Stomach (tissue), 9 donors: ENCODE measurements around the gene SMARCA4. TPM values are rescaled to one million over a fixed set of nuclear protein-coding genes. Genes with fewer than 3 reads are reported as not detected.

Source experiments
- DNase-seq, 2 donors: peaks; one replicate each; pipeline versions ENCODE4 v3.0.0 to v3.0.0-alpha.2; 2013 to 2019
- H3K27ac ChIP-seq, 5 donors: fragments of 200-600 bp in 4 of 5; sonication (generic) in 4 of 5; one replicate each; pipeline ENCODE4 v1.5.1; 2013 to 2019; ENCODE audit warnings: mild to moderate bottlenecking in 1 of 5, moderate library complexity in 1 of 5
- H3K27me3 ChIP-seq, 3 donors: fragments of 200-600 bp; sonication (generic); one replicate each; pipeline ENCODE4 v1.5.1; 2017 to 2019; ENCODE audit warnings: mixed run types in 1 of 3
- H3K36me3 ChIP-seq, 4 donors: fragments of 200-600 bp; sonication (generic); 1 replicate in 3 of 4; 2 replicates in 1 of 4; pipeline ENCODE4 v1.5.1; 2016 to 2019
- H3K4me1 ChIP-seq, 4 donors: fragments of 200-600 bp; sonication (generic); one replicate each; pipeline ENCODE4 v1.5.1; 2016 to 2019
- H3K4me3 ChIP-seq, 4 donors: fragments of 200-600 bp; sonication (generic) in 3 of 4; one replicate each; pipeline ENCODE4 v1.5.1; 2016 to 2019; ENCODE audit warnings: mild to moderate bottlenecking in 1 of 4
- H3K9me3 ChIP-seq, 4 donors: fragments of 200-600 bp; sonication (generic); one replicate each; pipeline ENCODE4 v1.5.1; 2016 to 2019
- CTCF ChIP-seq, 7 experiments: fragments of 450-650 bp in 4 of 7; fragments of 200-600 bp in 3 of 7; sonication (generic) in 3 of 7; IDR thresholded peaks; one replicate each; pipeline ENCODE4 v1.5.1; 2016 to 2019; ENCODE audit warnings: antibody characterized with exemption in 7 of 7, control low read depth in 2 of 7, mild to moderate bottlenecking in 1 of 7
- EP300 ChIP-seq: sonication (generic); formaldehyde crosslinking; IDR thresholded peaks from one replicate; pipeline ENCODE4 v1.6.1; 2017; ENCODE audit warnings: antibody characterized with exemption
- POLR2A ChIP-seq, 4 donors: fragments of 450-650 bp; IDR thresholded peaks; one replicate each; pipeline ENCODE4 v1.6.1; 2016; ENCODE audit warnings: antibody characterized with exemption in 4 of 4, control low read depth in 2 of 4, mild to moderate bottlenecking in 1 of 4, moderate library complexity in 1 of 4
- POLR2AphosphoS5 ChIP-seq, 3 donors: sonication (generic); formaldehyde crosslinking; IDR thresholded peaks; one replicate each; pipeline ENCODE4 v1.6.1; 2016; ENCODE audit warnings: antibody characterized with exemption in 3 of 3
- WGBS, 5 donors: extraction: QIAGEN DNeasy Blood & Tissue Kit in 3 of 5; methylation state at CpG; one replicate each; pipeline versions ENCODE4 v1.1.5 to v1.1.7; 2013 to 2018; 5-methylcytosine and 5-hydroxymethylcytosine counted together
- intact Hi-C: fragments of 100-400 bp; cut with DNase I; formaldehyde crosslinking; loops from one replicate; pipeline ENCODE4 v1.15.1; 2023; ENCODE audit warnings: low total_unique reads
- polyA plus RNA-seq, 3 donors: library from polyadenylated mRNA; stranded (reverse); fragments of 200-250 nt; gene quantifications; one replicate each; pipeline ENCODE4 v1.2.3, GENCODE V29; 2013
- total RNA-seq, 5 donors: library from RNA; depleted of rRNA; stranded (reverse); fragments of >200 nt; gene quantifications; one replicate each; pipeline versions ENCODE4 v1.1.0 to v1.2.3, GENCODE V29; 2014 to 2016
- donor health status: healthy with polysubstance abuse.
- donor health status: Bipolar disorder and iron deficiency.
- donor health status: healthy.

Gene SMARCA4
- total and polyA plus RNA-seq, 8 donors = 28.6 to 158 (median 60.9) TPM

- WGBS, 5 donors = 77 to 82% (median 80%) methylated on average over 30 to 33 of the region's 33 CpGs
- intact Hi-C loops = loop anchor here (10.0 kb wide), 1 partner anchor 47 kb away; the partner anchor contains the start of gene CARM1
These were observed 38.8 kb upstream of the SMARCA4 start for GRCh38 chr19:10921910-10922637.

GRCh38 chr19:10922638-10923014, 38.2 kb upstream of the SMARCA4 start:
- Histone ChIP-seq H3K27me3 (no peaks in the 10 kb centered on the region), H3K36me3 (peaks cover 45 to 81% (median 80%) of the 10 kb centered on the region in 4 donors), H3K4me3 (no peak overlapping the region), H3K4me1 (peaks cover 6 to 12% (median 7%) of the 10 kb centered on the region in 4 donors), H3K27ac (no peak overlapping the region), H3K9me3 (no peaks in the 10 kb centered on the region)
- 82 to 92% (median 88%) methylated on average over 13 of the region's 13 CpGs for WGBS, 5 donors
- no peak for DNase-seq
- TF ChIP-seq POLR2AphosphoS5 (IDR thresholded peaks at IDR 0.05) = no peak
- no peak for TF ChIP-seq EP300
- no peak for TF ChIP-seq CTCF (IDR thresholded peaks at IDR 0.05)
- TF ChIP-seq POLR2A (IDR thresholded peaks at IDR 0.05) = no peak
- intact Hi-C loops = loop anchor here (10.0 kb wide), 1 partner anchor 48 kb away; the partner anchor contains the start of gene CARM1

More at GRCh38 chr19:10921910-10922637, 38.8 kb upstream of the SMARCA4 start:
- TF ChIP-seq CTCF (IDR thresholded peaks at IDR 0.05) = no peak
- TF ChIP-seq POLR2AphosphoS5 (IDR thresholded peaks at IDR 0.05) = no peak
- TF ChIP-seq POLR2A (IDR thresholded peaks at IDR 0.05) = no peak
- no peak for TF ChIP-seq EP300
- Histone ChIP-seq H3K27me3 (no peaks in the 10 kb centered on the region), H3K4me1 (peaks cover under 1 to 6% (median 1%) of the 10 kb centered on the region in 4 donors), H3K9me3 (no peaks in the 10 kb centered on the region), H3K4me3 (no peak overlapping the region), H3K36me3 (peaks cover 45 to 86% (median 83%) of the 10 kb centered on the region in 4 donors), H3K27ac (no peak overlapping the region)
- no peak for DNase-seq

GRCh38 chr19:10923260-10924112, 37.3 kb upstream of the SMARCA4 start:
- 88 to 100% (median 92%) methylated on average over 1 to 29 of the region's 29 CpGs for WGBS, 5 donors
- Histone ChIP-seq H3K4me3 (no peak overlapping the region), H3K27ac (no peak overlapping the region), H3K9me3 (no peaks in the 10 kb centered on the region), H3K36me3 (peaks cover 44 to 72% (median 71%) of the 10 kb centered on the region in 4 donors), H3K4me1 (peaks cover 10 to 17% (median 13%) of the 10 kb centered on the region in 4 donors), H3K27me3 (no peaks in the 10 kb centered on the region)
- no peak for TF ChIP-seq POLR2A (IDR thresholded peaks at IDR 0.05)
- no peak for TF ChIP-seq EP300
- no peak for TF ChIP-seq POLR2AphosphoS5 (IDR thresholded peaks at IDR 0.05)
- TF ChIP-seq CTCF (IDR thresholded peaks at IDR 0.05) = no peak
- intact Hi-C loops = loop anchor here (10.0 kb wide), 1 partner anchor 49 kb away; the partner anchor contains the start of gene CARM1
- no peak for DNase-seq

GRCh38 chr19:10924597-10924996, 36.2 kb upstream of the SMARCA4 start:
- Histone ChIP-seq H3K27ac (no peak overlapping the region), H3K4me1 (peaks cover 14 to 24% (median 20%) of the 10 kb centered on the region in 4 donors), H3K9me3 (no peaks in the 10 kb centered on the region), H3K4me3 (no peak overlapping the region), H3K27me3 (no peaks in the 10 kb centered on the region), H3K36me3 (peaks cover 41 to 61% (median 60%) of the 10 kb centered on the region in 4 donors)
- intact Hi-C loops = loop anchor here (10.0 kb wide), 1 partner anchor 50 kb away; the partner anchor contains the start of gene CARM1
- DNase-seq = no peak
- 84 to 89% (median 85%) methylated on average over 13 of the region's 13 CpGs for WGBS, 5 donors
- TF ChIP-seq CTCF (IDR thresholded peaks at IDR 0.05) (no peak), POLR2A (IDR thresholded peaks at IDR 0.05) (no peak), POLR2AphosphoS5 (IDR thresholded peaks at IDR 0.05) (no peak), EP300 (no peak)
